K562 (cell line): ENCODE measurements around the gene ERCC2. TPM values are rescaled to one million over a fixed set of nuclear protein-coding genes. Genes with fewer than 3 reads are reported as not detected.
A peak's percentile ranks its signal among the peaks of the same experiment; 100 is the strongest.

Source experiments
- EP400 ChIP-seq: fragments of 450-650 bp; IDR thresholded peaks from 2 replicates; pipeline ENCODE4 v1.6.1; 2017; ENCODE audit warnings: antibody characterized with exemption, mild to moderate bottlenecking, moderate library complexity
- ETV1 ChIP-seq: fragments of 450-650 bp; conservative IDR thresholded peaks from 2 replicates; pipeline ENCODE4 v1.6.1; 2016; ENCODE audit warnings: missing genetic modification characterization, control low read depth, low read depth, missing compliant biosample characterization
- ETV6 ChIP-seq, 3 experiments: fragments of 150-350 bp in 1 of 3; sonication (generic) in 1 of 3; formaldehyde crosslinking in 1 of 3; IDR thresholded peaks; 2 replicates each; pipeline versions ENCODE4 v1.6.1 to v1.8.0; 2014 to 2022; ENCODE audit warnings: borderline replicate concordance in 2 of 3, low read depth in 2 of 3, antibody characterized with exemption in 1 of 3, low read length in 1 of 3, mild to moderate bottlenecking in 1 of 3, missing genetic modification reagents in 1 of 3
- HDAC2 ChIP-seq: fragments of 450-650 bp; IDR thresholded peaks from 2 replicates; pipeline ENCODE4 v1.6.1; 2016; ENCODE audit warnings: mild to moderate bottlenecking
- POLR2AphosphoS5 ChIP-seq: IDR thresholded peaks from 2 replicates; pipeline ENCODE4 v1.6.1; 2011; ENCODE audit warnings: mild to moderate bottlenecking, low read depth, low read length, moderate library complexity; ENCODE audit not compliant: control insufficient read depth, insufficient read depth
- RB1 ChIP-seq: fragments of 450-650 bp; IDR thresholded peaks from 2 replicates; pipeline ENCODE4 v1.6.1; 2017; ENCODE audit warnings: low read depth, mild to moderate bottlenecking
- RBM34 ChIP-seq: fragments of 200-400 bp; formaldehyde crosslinking; IDR thresholded peaks from 2 replicates; pipeline ENCODE4 v1.6.1; 2018; ENCODE audit warnings: low read length, borderline replicate concordance; ENCODE audit not compliant: insufficient read depth
- polyA plus RNA-seq, 8 experiments: library from polyadenylated mRNA; depleted of rRNA in 4 of 8; stranded (reverse) in 5 of 8; unstranded in 3 of 8; fragments of >200 nt; fragmentation: Nextera tagmentation in 2 of 8; fragmentation: Illumina TruSeq in 1 of 8; extraction: Ambion mirVana in 2 of 8; extraction: Trizol in 1 of 8; gene quantifications; 2 replicates each; pipeline versions ENCODE4 v1.2.1 to v1.2.3, GENCODE V29; 2011 to 2014; ENCODE audit warnings: inconsistent platforms in 1 of 8, missing spikeins in 1 of 8
- total RNA-seq, 7 experiments: library from RNA; depleted of rRNA in 6 of 7; stranded (reverse); fragments of >200 nt in 6 of 7; fragmentation: Illumina TruSeq in 2 of 7; extraction: Trizol in 2 of 7; gene quantifications; 2 replicates each; pipeline versions ENCODE4 v1.2.1 to v1.2.3, GENCODE V29; 2011 to 2021; ENCODE audit warnings: low replicate concordance in 1 of 7
- TF ChIP-seq, protein P1 (sequence below): sonication (generic); formaldehyde crosslinking; IDR thresholded peaks from 2 replicates; pipeline ENCODE4 v1.5.0; 2020; ENCODE audit warnings: missing genetic modification reagents
- TF ChIP-seq, protein P2 (sequence below): fragments of 250-450 bp; sonication (Bioruptor Pico); IDR thresholded peaks from 2 replicates; pipeline ENCODE4 v1.8.0; 2022; ENCODE audit warnings: moderate library complexity, mild to moderate bottlenecking, inconsistent platforms
- TF ChIP-seq, protein P3 (sequence below): sonication (generic); formaldehyde crosslinking; IDR thresholded peaks from 2 replicates; pipeline ENCODE4 v1.8.0; 2022; ENCODE audit warnings: mild to moderate bottlenecking, missing genetic modification reagents, borderline replicate concordance
- TF ChIP-seq, protein P4 (sequence below): fragments of 200-800 bp; sonication (Bioruptor generic); IDR thresholded peaks from 2 replicates; pipeline ENCODE4 v1.6.1; 2017; ENCODE audit warnings: missing genetic modification characterization, missing compliant biosample characterization
- TF ChIP-seq, protein P5 (sequence below): sonication (generic); formaldehyde crosslinking; IDR thresholded peaks from 2 replicates; pipeline ENCODE4 v1.8.0; 2023; ENCODE audit warnings: mild to moderate bottlenecking, missing genetic modification reagents
- TF ChIP-seq, protein P6 (sequence below), 2 experiments: fragments of 200-800 bp in 1 of 2; sonication (Bioruptor generic) in 1 of 2; sonication (generic) in 1 of 2; formaldehyde crosslinking in 1 of 2; IDR thresholded peaks in 1 of 2; conservative IDR thresholded peaks in 1 of 2; 2 replicates each; pipeline versions ENCODE4 v1.5.0 to v1.6.1; 2016 to 2020; ENCODE audit warnings: missing compliant biosample characterization in 1 of 2, missing genetic modification characterization in 1 of 2, missing genetic modification reagents in 1 of 2

ERCC2 gene
- total and polyA plus RNA-seq, 9 of the 15 experiments (the other 6 are each of a cell fraction or from before 2014, with no cell fraction given): 2.2 to 55.9 (median 23.4) TPM

DNA sequence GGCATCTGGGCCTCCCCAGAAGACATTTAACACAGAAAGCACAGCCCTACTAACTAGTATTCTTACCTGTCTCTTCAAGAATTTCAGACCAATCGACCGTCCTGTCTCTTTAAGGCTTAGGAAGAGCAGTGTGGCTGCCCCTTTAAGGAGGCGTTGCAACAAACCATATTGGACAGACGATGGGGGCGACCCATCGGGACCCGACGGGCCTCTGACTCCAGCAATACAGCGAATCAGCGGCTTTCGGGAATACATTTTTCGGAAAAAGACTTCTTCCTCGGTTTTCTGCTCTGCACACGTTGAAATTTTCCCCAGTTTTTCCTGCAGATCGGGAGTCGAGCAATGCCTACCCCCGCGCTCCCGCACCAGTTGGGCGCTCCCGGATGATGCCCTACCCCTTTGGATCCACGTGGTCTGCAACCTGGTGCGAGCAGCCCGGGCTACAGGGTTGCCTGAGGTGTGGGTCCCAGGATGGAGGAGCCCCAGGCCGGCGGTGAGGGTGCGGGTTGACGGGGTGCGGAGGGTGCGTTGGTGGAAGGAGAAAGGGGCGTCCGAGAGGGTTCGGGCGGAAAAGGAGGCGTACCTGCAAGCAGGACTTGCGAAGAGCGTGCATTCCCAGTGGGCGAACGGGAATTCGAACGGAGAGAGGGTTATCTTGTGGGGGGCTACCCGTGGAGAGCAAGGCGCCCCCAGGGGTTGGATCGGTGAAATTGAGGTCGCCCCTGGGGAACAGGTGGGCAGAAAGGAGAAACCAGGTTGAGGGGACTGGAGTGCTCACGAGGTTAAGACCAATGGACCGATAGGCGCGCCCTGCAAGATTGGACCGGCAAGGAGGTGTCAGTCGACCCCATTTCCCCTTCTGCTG lies 36.1 kb upstream of the ERCC2 start, which contains the start of gene POLR1G (continued):
- TF ChIP-seq, protein P1, sequence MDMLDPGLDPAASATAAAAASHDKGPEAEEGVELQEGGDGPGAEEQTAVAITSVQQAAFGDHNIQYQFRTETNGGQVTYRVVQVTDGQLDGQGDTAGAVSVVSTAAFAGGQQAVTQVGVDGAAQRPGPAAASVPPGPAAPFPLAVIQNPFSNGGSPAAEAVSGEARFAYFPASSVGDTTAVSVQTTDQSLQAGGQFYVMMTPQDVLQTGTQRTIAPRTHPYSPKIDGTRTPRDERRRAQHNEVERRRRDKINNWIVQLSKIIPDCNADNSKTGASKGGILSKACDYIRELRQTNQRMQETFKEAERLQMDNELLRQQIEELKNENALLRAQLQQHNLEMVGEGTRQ (CRISPR knock-in tag): peak; percentile 71
- TF ChIP-seq ETV6 (IDR thresholded peaks at IDR 0.05; ENCODE audit: borderline replicate concordance in 1 of 2, low read depth in 2 of 2, low read length in 1 of 2) (0 out of 4 replicates have a peak, but pooled peaks of 1 of the 2 experiments have one; percentile 18), ETV6 (CRISPR knock-in tag; IDR thresholded peaks at IDR 0.05; ENCODE audit: borderline replicate concordance) (no peak), EP400 (peak; percentile 95), ETV1 (tag) (0 out of 2 replicates have a peak, but pooled peaks have one; percentile 24), POLR2AphosphoS5 (peak; percentile 57; the same call in 1 of the 2 replicates), HDAC2 (peak; percentile 95), RB1 (peak; percentile 37; the same call in 1 of the 2 replicates), RBM34 (no peak)
- TF ChIP-seq, protein P2, sequence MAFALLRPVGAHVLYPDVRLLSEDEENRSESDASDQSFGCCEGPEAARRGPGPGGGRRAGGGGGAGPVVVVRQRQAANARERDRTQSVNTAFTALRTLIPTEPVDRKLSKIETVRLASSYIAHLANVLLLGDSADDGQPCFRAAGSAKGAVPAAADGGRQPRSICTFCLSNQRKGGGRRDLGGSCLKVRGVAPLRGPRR (CRISPR knock-in tag): no peak
- TF ChIP-seq, protein P3, sequence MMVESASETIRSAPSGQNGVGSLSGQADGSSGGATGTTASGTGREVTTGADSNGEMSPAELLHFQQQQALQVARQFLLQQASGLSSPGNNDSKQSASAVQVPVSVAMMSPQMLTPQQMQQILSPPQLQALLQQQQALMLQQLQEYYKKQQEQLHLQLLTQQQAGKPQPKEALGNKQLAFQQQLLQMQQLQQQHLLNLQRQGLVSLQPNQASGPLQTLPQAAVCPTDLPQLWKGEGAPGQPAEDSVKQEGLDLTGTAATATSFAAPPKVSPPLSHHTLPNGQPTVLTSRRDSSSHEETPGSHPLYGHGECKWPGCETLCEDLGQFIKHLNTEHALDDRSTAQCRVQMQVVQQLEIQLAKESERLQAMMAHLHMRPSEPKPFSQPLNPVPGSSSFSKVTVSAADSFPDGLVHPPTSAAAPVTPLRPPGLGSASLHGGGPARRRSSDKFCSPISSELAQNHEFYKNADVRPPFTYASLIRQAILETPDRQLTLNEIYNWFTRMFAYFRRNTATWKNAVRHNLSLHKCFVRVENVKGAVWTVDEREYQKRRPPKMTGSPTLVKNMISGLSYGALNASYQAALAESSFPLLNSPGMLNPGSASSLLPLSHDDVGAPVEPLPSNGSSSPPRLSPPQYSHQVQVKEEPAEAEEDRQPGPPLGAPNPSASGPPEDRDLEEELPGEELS (CRISPR knock-in tag): no peak
- TF ChIP-seq, protein P4, sequence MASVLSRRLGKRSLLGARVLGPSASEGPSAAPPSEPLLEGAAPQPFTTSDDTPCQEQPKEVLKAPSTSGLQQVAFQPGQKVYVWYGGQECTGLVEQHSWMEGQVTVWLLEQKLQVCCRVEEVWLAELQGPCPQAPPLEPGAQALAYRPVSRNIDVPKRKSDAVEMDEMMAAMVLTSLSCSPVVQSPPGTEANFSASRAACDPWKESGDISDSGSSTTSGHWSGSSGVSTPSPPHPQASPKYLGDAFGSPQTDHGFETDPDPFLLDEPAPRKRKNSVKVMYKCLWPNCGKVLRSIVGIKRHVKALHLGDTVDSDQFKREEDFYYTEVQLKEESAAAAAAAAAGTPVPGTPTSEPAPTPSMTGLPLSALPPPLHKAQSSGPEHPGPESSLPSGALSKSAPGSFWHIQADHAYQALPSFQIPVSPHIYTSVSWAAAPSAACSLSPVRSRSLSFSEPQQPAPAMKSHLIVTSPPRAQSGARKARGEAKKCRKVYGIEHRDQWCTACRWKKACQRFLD (CRISPR knock-in tag): no peak
- TF ChIP-seq, protein P5, sequence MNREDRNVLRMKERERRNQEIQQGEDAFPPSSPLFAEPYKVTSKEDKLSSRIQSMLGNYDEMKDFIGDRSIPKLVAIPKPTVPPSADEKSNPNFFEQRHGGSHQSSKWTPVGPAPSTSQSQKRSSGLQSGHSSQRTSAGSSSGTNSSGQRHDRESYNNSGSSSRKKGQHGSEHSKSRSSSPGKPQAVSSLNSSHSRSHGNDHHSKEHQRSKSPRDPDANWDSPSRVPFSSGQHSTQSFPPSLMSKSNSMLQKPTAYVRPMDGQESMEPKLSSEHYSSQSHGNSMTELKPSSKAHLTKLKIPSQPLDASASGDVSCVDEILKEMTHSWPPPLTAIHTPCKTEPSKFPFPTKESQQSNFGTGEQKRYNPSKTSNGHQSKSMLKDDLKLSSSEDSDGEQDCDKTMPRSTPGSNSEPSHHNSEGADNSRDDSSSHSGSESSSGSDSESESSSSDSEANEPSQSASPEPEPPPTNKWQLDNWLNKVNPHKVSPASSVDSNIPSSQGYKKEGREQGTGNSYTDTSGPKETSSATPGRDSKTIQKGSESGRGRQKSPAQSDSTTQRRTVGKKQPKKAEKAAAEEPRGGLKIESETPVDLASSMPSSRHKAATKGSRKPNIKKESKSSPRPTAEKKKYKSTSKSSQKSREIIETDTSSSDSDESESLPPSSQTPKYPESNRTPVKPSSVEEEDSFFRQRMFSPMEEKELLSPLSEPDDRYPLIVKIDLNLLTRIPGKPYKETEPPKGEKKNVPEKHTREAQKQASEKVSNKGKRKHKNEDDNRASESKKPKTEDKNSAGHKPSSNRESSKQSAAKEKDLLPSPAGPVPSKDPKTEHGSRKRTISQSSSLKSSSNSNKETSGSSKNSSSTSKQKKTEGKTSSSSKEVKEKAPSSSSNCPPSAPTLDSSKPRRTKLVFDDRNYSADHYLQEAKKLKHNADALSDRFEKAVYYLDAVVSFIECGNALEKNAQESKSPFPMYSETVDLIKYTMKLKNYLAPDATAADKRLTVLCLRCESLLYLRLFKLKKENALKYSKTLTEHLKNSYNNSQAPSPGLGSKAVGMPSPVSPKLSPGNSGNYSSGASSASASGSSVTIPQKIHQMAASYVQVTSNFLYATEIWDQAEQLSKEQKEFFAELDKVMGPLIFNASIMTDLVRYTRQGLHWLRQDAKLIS: 0 out of 2 replicates have a peak, but pooled peaks have one; percentile 54
- TF ChIP-seq, protein P6, sequence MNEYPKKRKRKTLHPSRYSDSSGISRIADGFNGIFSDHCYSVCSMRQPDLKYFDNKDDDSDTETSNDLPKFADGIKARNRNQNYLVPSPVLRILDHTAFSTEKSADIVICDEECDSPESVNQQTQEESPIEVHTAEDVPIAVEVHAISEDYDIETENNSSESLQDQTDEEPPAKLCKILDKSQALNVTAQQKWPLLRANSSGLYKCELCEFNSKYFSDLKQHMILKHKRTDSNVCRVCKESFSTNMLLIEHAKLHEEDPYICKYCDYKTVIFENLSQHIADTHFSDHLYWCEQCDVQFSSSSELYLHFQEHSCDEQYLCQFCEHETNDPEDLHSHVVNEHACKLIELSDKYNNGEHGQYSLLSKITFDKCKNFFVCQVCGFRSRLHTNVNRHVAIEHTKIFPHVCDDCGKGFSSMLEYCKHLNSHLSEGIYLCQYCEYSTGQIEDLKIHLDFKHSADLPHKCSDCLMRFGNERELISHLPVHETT (CRISPR knock-in tag; conservative IDR thresholded peaks at IDR 0.05 in 1 of 2, IDR thresholded peaks at IDR 0.05 in 1 of 2): no peak
